HS-27A (cell line): ENCODE results near the gene QARS1.
A peak's percentile ranks its signal among the peaks of the same experiment; 100 is the strongest.

Experiments used
- DNase-seq: peaks from one replicate; pipeline ENCODE4 v3.0.0-alpha.2; 2012; ENCODE audit warnings: low read depth, missing footprints

QARS1 gene

GRCh38 chr3:49104427-49105291 is at the start of gene QARS1:
TSS of gene QARS1 (minus strand) at chr3:49104757. CDS start at chr3:49104733, 24 bp downstream.
- DNase-seq: peak; percentile 81

GRCh38 chr3:49153349-49153912 is 48.9 kb upstream of the QARS1 start:
- DNase-seq: no peak

- no peak for DNase-seq
Measured at GRCh38 chr3:49151610-49152009, 47.1 kb upstream of the QARS1 start.

- no peak for DNase-seq
Measured at GRCh38 chr3:49148159-49148558, 43.6 kb upstream of the QARS1 start.

- DNase-seq: no peak
Measured at GRCh38 chr3:49140080-49140479, 35.5 kb upstream of the QARS1 start.

- DNase-seq: no peak
Measured at GRCh38 chr3:49135499-49135898, 30.9 kb upstream of the QARS1 start.

GRCh38 chr3:49134471-49135265 is 30.1 kb upstream of the QARS1 start:
- no peak for DNase-seq

GRCh38 chr3:49133226-49133951 is 28.8 kb upstream of the QARS1 start:
- peak; percentile 77 for DNase-seq

- peak; percentile 79 for DNase-seq
Measured at GRCh38 chr3:49132437-49133225, 28.1 kb upstream of the QARS1 start, which contains the start of gene LAMB2. TSS of gene LAMB2 (minus strand) at chr3:49133050. CDS start at chr3:49132867, 183 bp downstream.

- DNase-seq: no peak
Measured at GRCh38 chr3:49132073-49132436, 27.5 kb upstream of the QARS1 start.

GRCh38 chr3:49131576-49131975 is 27.0 kb upstream of the QARS1 start:
- DNase-seq: no peak

- no peak for DNase-seq
Measured at GRCh38 chr3:49131040-49131439, 26.5 kb upstream of the QARS1 start.

- DNase-seq: no peak
Measured at GRCh38 chr3:49124991-49125670, 20.6 kb upstream of the QARS1 start.

- no peak for DNase-seq
Measured at GRCh38 chr3:49124203-49124602, 19.6 kb upstream of the QARS1 start.

- no peak for DNase-seq
Measured at GRCh38 chr3:49123687-49124086, 19.1 kb upstream of the QARS1 start.

- DNase-seq: no peak
Measured at GRCh38 chr3:49122886-49123545, 18.5 kb upstream of the QARS1 start.

GRCh38 chr3:49122451-49122850 is 17.9 kb upstream of the QARS1 start:
- DNase-seq: no peak

- DNase-seq: no peak
Measured at GRCh38 chr3:49122022-49122421, 17.5 kb upstream of the QARS1 start.

GRCh38 chr3:49121132-49121736 is 16.7 kb upstream of the QARS1 start:
- DNase-seq: no peak
